GM19099 (cell line): ENCODE measurements around the gene MIF4GD.

ENCODE experiments used
- POLR2A ChIP-seq: IDR thresholded peaks from 3 replicates; pipeline ENCODE4 v1.6.1; 2011; ENCODE audit warnings: low read depth; ENCODE audit not compliant: insufficient read length; ENCODE audit errors: extremely low read depth

Gene MIF4GD

DNA sequence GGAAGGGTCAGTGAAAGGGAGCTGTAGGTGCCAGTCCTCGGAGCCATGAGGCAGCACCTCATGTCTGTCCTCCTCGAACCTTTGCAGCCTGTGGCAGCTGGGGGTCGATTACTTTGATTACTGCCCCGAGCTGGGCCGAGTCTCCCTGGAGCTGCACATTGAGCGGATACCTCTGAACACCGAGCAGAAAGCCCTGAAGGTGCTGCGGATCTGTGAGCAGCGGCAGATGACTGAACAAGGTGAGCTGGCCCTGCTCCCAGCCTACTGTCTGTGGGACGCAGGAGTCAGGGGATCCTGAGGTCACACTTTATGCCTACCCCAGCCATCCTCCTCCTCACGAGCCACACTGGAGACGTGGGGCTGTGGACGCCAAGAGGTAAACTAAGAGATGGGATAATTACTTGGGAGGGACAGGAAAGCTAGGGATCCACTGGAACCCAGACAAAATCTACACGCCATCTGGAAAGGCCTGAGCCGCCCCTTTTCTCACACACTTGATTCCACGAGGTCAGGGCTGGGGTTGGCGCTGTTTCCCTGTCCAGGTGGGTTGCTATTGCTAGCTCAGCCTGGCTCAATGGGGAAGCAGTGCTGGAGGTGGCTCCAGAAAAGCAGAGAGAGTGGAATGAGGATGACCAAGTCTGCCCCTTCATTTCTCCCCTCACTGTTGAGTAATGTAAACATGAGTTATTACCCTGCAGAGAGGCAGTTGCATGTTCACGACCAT, 39.1 kb downstream of the MIF4GD start:
- no peak for TF ChIP-seq POLR2A

DNA sequence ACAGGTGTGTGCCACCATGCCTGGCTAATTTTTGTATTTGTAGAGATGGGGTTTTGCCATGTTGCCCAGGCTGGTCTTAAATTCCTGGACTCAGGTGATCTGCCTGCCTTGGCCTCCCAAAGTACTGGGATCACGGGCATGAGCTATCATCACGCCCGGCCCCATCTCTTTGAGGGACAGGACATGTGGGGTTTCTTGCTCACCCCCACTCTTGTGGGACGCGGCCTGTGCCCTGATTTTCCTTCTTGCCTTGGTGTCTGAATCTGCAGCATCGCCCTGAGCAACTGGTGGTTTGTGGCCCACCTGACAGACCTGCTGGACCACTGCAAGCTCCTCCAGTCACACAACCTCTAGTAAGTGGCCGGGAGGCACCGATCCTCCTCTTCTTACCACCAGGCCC, 40.0 kb downstream of the MIF4GD start:
- no peak for TF ChIP-seq POLR2A

DNA sequence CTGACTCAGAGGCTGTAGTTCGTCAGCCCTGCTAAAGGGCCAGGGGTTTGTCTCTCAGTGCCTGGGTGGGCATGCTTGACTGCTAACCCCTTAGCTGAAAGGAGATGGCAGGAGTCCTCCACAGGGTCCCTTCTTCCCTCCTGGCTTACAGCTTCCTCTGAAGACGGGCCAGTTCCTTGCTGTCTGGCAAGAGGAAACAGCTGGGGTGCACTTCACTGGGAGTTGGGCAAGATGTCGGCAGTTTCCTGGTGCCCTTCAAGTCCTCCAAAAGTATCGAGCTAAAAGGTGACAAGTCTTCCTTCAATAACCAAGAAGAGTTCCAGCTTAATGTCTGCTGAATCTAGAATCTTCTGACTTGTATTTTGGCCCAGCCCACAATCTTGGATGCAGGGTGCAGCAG, 42.2 kb downstream of the MIF4GD start:
- no peak for TF ChIP-seq POLR2A

DNA sequence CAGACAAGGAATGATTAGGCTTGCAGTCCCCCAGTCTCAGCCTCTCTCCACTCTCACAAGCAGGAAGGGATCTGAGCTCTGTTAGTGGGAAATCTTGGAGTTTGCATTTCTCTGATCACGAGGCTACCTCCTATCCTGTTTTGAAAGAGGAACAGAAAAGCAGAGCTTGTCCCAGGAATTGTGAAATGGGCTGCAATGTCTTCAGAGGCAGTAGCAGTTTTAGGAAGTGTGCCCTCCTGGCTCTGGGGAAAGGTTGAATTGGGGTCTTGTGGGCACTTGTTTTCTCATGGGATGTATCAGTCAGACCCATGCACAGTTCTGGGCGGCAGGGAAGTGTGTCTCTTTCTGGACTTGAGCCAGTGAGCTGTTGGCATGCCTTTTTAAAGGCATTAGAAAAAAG, 42.7 kb downstream of the MIF4GD start:
- TF ChIP-seq POLR2A: no peak

DNA sequence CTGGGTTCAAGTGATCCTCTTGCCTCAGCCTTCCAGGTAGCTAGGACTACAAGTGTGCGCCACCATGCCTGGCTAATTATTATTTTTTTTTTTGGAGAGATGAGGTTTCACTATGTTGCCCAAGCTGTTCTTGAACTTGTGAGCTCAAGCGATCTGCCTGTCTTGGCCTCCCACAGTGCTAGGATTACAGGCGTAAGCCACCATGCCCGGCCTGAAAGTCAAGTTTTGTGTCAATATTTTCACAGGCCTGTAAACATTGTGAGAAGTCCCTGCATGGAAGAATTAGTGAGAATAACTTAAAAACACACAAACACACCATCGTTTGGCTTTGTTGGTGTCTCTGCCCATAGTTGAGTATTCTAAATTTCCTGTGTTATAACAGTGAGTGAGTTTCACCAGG, 43.3 kb downstream of the MIF4GD start:
- no peak for TF ChIP-seq POLR2A

DNA sequence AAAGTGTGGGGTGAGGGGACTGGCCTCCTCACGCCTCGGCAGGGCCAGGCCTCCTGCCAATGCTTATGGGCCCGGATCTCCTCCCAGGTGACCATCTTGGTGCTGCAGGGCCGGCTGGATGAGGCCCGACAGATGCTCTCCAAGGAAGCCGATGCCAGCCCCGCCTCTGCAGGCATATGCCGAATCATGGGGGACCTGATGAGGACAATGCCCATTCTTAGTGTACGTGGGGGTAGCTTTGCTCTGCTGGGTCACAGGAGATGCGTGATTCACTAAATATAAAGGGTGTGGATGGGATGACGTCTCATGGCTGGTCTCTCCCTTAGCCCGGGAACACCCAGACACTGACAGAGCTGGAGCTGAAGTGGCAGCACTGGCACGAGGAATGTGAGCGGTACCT, 46.0 kb downstream of the MIF4GD start:
- TF ChIP-seq POLR2A: no peak

DNA sequence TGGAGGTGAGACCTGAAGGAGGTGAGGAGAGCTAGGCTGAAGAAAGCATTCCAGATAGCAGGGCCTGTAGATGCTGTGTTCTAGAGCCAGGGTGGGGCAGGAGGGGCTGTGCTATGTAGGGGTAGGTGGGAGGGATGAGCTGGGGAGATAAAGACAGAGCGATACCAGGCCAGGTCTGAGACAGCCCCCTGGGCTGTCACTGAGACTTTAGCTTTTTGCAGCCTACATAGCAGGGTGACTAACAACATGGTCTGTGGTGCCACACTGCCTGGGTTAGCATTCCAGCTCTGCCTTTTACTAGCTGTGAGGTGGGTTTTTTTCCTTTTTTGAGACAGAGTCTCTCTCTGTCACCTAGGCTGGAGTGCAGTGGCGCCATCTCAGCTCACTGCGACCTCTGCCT, 51.2 kb downstream of the MIF4GD start:
- no peak for TF ChIP-seq POLR2A

DNA sequence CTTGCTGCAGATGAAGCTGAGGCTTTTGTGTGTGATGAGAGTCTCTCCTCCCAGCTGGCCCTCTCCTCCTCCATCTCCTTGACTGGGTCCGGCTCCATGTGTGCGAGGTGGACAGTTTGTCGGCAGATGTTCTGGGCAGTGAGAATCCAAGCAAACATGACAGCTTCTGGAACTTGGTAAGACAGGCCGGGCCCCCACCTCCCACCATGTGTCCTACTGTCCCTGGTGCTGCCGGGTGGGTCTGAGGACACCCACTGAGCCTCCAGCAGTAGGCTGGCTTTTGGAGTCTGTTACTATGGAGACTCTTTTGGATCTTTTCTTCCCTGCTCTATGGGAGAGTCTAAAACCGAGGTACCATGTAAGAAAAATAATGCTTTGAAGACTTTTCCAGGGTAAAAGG, 52.9 kb downstream of the MIF4GD start:
- no peak for TF ChIP-seq POLR2A
